Cardiac septum (tissue), 1 donor: ENCODE results near the gene C17orf67. TPM values are rescaled to one million over a fixed set of nuclear protein-coding genes. Genes with fewer than 3 reads are reported as not detected.
A peak's percentile ranks its signal among the peaks of the same experiment; 100 is the strongest.

Experiments
- DNase-seq: peaks from one replicate; pipeline ENCODE4 v3.0.0-alpha.2; 2020; ENCODE audit warnings: low spot score
- intact Hi-C: fragments of 100-400 bp; cut with DNase I; formaldehyde crosslinking; loops from one replicate; pipeline ENCODE4 v1.14.0; 2022
- total RNA-seq: library from RNA; stranded (reverse); fragmentation: NEBNext Ultra II Directional; extraction: Animal tissue kit (Norgen Biotek cat#: 25700); gene quantifications from one replicate; pipeline ENCODE4 v1.2.1, GENCODE V29; 2021
- donor health status: DM: no; HTN: no; CAD: no.

The C17orf67 gene
- total RNA-seq, 1 donor from 2014 or later = 0.83 TPM

DNA sequence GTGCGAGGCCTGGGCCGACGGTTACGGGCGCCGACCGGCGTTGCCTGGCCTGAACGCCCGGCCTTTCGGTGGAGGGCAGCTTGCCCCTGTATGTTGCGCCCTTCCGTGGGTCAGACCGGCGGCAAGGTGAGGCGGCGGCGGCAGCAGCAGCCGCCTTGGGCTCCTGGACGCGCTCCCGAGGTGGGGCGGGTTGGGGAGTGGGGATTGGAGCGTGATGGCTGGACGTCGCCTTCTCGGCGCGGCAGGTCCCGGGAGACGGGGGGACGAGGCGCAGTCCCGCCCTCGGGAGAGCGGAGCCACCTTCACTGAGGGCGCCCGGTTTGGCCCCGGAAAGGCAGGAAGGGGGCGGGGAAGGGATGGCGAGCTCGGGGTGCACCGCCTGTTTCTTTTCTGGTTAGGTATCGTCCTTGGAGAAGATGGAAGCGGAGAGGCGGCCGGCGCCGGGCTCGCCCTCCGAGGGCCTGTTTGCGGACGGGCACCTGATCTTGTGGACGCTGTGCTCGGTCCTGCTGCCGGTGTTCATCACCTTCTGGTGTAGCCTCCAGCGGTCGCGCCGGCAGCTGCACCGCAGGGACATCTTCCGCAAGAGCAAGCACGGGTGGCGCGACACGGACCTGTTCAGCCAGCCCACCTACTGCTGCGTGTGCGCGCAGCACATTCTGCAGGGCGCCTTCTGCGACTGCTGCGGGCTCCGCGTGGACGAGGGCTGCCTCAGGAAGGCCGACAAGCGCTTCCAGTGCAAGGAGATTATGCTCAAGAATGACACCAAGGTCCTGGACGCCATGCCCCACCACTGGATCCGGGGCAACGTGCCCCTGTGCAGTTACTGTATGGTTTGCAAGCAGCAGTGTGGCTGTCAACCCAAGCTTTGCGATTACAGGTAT lies 902 bp upstream of the C17orf67 start:
- DNase-seq = peak; percentile 78
- intact Hi-C loops = loop anchor here (2.0 kb wide), 1 partner anchor 78 kb away; no protein-coding TSS in a partner anchor

DNA sequence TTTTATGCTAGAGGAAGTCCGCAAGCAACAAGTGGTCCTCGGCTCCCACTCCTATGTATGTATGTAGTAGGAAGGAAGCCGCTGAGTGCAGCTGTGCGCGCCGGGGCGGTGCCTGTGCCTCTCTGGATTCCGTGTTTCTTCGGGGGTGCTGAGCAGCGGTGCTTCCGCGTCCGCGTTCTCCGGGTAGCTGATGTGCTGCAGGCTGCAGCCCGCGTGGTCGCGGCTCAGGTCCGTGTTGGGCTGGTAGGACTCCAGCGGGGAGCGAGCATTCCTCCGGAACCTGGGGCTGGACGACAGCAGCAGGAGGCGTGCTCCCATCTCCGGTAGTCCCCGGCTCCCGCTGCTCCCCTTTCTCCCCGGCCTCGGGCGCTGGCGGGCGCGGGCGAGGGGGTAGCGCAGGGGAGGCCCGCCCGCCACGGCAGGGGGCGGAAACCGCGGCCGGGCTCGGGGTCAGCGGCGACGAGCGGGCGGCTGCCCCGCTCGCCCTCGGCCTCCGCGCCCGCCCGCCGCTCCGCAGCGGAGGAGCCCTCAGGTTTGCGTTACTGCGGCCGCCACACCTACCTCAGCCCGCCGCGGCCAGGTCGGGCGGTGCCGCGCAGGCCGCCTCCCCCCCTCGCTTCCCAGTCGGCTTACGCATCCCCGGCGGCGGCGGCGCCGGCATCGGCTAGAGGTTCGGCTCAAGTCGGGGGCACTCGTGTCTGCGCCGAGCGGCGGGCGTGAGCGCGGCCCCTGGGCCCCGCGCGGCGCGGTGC lies 487 bp downstream of the C17orf67 start:
- intact Hi-C loops = no loop called here

DNA sequence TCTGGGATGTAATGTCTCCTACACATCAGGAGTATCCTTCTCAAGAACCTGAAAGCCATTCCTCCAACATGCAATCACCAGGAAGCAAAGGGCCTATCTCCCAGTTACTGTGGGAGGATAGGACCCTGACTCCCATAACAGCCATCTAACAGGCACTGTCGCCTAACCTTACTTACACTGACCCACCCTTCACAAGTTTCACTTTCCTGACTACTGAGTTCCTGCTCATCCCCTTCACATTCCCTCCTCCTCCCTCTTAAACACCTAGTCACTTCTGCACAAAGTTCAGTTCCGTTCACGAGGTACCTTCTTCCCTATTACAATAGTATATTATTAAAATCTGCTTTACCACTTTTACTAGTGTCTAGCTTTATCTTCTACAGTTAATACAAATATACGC lies 1.3 kb downstream of the C17orf67 start:
- DNase-seq = no peak
- intact Hi-C loops = no loop called here

More for the DNA sequence above, 487 bp downstream of the C17orf67 start:
- peak; percentile 83 for DNase-seq

DNA sequence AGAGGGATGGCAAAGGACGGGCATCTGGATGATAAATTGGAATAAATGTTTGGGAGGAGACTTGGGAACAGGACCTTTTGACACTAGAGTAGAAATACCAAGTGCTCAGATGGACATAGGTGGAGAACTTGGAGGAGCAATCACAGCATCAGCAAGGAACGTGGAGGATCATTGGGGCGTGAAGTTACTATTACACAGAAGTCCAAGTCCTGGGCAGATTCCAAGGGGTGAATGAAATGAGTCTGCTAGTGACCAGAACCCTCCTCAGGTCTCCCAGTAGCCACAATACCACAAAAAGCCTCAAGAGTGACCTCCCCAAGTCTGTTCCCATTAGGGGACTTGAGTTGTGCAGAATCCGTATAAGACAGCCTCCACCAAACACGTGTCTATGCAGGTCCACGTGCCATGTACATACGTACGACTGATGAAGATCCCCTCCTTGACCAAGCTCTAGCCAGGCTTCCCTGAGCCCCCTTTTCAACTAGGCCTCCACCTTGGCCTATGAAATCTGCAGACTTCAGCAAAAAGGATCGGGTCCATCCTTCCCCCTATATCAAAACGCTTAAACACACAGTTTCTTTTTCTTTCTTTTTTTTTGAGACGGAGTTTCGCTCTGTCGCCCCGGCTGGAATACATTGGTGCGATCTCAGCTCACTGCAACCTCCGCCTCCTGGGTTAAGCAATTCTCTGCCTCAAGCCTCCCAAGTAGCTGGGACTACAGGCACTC lies 2.2 kb downstream of the C17orf67 start:
- intact Hi-C loops = no loop called here
- no peak for DNase-seq

DNA sequence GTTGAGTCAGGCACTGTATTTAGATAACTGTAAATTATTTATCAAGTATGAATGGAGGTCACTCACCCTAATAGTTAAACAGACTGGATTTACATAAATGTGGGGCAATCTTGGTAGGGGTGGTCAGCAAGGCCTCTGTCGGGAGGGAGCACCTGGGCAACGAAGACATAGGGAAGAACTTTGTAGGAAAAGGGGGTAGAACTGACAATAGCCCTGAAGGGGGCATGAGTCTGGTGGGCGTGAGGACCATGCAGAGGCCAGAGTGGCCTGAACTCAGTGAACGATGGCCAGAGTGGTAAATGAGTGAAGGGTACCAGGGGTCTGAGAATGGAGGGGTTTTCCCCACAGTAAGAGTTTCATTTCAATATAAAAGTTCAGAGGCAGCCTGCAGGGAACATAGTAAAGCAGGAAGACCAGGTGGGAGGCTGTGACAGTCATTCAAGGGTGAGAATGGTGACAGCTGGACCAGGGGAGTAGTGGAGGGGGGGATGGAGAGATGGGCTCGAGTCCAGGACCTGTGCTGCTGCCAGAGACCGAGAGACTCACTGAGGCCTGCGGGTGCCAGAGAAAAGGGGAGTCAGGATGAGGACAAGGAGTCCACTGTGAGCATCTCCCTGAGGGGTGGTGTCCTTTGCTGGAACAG lies 2.9 kb downstream of the C17orf67 start:
- no peak for DNase-seq
- intact Hi-C loops = no loop called here

DNA sequence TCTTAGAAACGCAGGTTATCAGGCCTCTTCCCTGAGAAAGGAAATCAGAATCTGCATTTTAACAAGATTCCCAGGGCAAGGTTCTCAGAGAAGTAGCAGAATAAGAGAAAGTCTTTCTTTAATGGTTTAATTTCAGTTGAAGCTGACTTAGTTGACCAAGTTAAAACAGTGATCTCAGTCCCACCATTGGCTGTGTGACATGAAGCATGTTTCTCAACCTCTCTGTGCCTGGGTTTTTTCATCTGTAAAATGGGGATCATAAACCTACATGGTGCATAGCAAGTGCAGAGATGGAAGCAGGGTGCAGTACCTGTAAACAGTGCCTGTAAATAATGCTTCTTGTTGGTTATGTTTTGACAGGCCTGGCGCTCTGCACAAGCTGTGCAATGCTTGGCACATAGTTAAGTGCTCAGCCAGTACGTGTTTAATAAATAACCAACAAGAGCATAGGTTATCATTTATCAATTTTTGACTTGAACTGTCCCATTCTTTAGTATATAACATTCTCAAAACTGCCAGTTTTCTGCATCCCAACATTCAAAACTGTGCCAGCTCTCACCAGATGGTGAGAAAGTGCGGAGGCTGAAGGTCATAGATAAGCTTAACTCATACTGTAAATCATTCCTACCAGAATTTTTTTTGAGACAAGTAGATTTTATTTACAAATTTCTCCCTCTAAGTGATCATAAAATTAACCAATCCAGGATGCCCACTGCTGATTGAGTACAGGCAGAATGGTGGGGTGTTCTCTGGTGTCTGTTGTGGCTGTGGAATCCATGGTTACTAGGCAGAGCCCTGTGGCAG lies 6.9 kb downstream of the C17orf67 start:
- intact Hi-C loops = no loop called here
- DNase-seq = no peak

DNA sequence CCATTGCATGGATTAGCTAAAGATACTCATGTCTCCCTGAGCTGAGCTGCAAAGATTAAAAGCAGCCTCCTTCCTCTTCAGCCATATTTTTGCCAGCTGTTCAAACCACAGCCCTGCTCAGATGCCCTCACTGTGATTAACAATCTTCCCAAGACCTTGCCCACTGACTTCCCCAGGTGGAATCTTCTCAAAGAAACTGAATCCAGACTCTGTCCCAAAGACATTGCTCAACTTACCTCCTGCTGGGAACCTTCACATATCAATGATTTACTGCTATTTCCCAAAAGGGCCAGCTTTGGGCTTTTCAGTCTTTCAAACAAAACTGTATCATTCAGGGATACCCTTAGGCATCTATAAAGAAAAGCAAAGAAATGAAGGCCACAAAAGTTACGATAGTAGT lies 9.2 kb downstream of the C17orf67 start:
- intact Hi-C loops = no loop called here
- DNase-seq = no peak

DNA sequence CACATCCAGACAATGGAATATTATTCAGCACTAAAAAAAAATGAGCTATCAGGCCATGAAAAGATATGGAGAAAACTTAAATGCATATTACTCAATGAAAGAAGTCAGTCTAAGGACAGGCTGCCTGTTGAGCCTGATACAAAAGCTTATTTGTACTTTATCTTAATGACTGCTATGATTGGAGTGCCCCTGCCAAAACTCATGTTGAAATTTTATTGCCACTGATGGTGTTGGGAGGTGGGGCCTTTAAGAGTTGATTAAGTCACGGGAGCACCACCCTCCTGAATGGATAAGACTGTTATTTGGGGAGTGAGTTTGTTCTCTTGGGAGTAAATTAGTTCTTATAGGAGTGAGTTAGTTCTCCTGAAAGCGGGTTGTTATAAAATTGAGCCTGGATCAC lies 9.9 kb downstream of the C17orf67 start:
- no peak for DNase-seq
- intact Hi-C loops = no loop called here

DNA sequence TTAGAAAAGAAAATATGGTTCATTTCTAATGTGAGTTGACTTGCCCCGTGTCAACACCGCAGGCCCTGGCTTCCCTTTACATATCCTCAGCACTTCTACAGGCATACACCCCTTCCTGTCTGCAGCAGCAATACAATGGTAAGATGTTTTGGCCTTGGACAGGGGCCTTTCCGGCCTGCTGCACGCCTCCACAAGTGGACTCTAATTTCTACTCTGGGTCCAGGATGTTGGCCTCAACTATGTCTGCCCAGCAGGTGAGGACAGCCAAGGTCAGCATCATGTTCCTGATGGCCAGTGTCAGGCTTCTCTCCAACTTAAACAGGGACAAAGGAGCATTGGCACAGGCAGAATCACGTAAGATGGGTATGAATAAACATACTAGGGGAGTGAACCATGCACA lies 11.0 kb downstream of the C17orf67 start:
- intact Hi-C loops = no loop called here
- no peak for DNase-seq

DNA sequence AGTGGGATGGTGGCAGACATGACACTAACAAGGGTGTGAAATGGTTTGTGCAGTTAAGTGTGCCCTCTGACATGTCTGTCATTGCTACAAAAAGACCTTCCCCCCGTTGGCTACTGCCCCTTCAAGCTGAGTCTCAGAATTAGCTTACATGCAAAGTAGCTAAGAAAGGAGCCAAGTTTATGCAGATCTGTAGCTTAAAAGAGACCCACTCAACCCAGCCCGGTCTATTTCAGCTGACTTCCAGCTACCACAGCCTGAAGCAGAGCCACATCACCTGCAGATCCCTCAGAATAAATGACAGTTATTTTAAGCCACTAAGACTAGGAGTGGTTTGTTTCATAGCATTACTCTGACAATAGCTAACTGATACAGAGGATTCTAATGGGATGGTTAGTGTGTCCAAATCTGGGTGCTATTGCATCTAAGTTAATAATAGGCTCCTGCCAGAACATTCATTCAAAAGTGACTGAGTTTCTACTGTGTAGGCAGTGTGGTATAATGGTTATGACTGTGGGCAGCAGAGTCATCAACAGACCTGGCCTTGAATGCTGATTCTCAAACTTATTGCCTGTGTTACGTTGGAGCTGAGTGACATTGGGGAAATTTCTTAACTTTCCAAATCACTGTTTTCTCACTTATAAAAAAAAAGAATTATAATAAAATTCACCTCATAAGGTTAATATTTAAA lies 11.7 kb downstream of the C17orf67 start:
- intact Hi-C loops = no loop called here
- no peak for DNase-seq

DNA sequence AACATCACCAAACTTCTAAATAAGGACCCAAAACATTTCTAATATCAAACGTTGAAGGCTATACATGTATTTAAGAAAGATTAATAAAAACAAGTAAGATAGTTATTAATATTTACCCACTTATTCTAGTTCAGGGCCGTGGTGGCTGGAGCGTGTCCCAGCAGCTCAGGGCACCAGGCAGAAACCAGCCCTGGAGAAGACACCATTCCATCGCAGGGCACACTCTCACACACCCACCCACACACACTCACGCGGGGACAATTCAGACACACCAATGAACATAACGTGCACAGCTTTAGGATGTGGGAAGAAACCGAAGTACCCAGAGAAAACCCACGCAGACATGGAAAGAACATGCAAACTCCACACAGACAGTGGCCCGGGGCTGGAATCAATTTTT lies 13.5 kb downstream of the C17orf67 start:
- DNase-seq = no peak
- intact Hi-C loops = no loop called here

DNA sequence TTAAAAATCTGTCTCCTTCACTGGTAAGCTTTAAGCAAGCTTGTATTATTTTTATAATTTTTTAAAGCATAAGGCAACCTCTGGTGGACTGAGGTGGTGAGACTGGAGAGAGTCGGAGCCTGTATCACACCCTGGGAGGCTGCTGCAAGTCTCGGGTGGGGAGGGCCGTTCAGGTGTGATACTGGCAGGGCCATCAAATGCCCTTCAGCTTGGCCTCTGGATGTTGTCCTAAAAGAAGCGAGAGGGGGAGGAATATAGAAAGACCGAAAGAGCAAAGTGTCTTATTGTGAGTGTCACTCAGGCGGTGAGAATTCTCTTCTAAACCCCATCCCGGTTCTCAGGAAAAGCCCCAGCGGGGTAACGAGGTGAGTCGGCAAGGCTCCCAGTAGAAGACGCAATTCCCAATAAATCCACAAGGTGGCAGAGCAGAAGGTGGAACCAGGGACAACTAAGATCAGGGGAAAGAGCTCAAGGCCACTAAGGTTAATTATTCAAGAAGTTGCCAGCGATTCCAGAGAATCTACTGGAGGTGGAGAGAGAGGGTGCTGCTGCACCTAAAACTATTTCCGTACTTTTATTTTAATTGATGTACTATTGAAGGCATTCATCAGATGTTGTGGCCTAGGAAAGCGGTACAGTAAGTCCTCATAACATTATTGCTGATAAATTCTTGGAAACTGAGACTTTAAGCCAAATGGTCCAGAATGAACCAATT lies 14.1 kb downstream of the C17orf67 start:
- intact Hi-C loops = loop anchor here (1.0 kb wide), 1 partner anchor 121 kb away; no protein-coding TSS in a partner anchor
- no peak for DNase-seq

DNA sequence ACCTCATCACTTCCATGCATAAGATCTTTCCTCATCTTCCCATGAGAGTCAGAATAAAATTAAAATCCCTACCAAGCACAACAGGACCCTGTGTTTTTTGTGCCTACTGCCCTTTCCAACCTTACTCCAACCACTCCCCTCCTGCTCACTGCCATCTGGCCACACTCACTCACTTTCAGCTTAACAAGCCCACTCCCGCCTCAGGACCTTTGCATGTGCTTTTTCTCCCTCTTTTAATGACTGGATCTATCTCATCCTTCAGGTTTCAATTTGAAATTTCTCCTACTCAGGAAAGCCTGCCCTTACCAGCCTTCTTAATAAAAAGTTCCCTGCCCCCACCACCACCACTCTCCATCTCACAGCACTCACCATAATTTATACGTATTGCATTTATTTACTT lies 14.7 kb downstream of the C17orf67 start:
- no peak for DNase-seq
- intact Hi-C loops = loop anchor here (1.0 kb wide), 1 partner anchor 121 kb away; no protein-coding TSS in a partner anchor

DNA sequence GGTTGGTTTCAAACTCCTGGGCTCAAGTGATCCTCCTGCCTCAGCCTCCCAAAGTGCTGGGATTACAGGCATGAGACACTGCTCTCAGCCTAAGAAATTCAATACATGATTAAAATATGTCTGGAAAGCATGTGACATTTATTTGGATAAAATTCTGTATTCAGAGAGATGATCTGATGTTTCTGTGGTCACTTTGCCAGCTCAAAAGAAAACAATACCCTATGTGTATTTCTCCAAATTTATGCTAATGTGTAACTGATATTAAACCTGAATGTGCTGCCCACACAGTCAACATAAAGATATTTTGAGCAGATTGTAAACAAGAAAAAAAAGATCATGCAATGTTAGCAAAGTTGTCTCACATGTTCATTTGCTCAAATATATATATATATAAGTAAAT lies 16.7 kb downstream of the C17orf67 start:
- DNase-seq = no peak
- intact Hi-C loops = no loop called here

DNA sequence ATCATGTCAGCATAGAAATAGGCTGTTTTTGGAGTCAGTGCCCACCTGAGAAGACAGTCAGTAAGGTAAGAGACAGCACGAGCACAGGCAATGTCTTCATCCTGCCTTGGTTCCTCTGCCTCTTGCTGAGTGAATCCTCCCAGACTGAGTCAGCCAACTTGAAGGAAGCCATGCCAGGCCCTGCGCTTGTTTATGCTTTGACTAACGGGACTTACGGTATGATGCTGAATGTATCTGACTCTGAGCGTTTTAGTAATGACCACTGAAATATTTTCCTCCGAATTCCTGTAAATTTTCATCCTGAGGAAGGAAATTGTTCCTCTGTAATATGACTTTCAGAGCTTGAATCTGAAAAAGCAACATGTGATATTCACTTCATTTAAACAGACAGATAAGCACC lies 18.0 kb downstream of the C17orf67 start:
- intact Hi-C loops = no loop called here
- DNase-seq = no peak

DNA sequence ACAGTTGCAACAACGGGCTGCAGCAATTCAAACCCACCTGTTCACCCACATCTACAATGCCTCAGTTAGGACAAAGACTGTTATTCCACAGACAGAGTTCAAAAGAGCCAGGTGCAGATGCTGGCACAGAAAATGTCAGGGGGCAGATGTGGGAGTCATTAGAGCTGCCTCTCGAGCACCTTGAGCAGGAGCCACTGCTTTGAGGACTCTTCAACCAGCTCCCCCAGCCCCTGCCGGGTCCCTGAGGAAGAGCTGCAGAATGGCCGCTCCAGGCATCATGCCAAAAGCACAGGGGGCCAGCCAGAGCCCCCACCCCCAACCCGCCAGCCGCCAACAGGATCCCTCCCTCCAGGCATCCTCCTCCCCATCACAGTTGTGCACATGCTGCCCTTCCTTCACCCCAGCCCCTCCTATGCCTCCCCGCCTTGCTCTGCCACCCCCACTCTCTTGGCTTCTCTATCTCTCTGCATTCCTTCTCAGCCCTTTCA lies 20.8 kb downstream of the C17orf67 start:
- intact Hi-C loops = no loop called here
- DNase-seq = no peak
